Endothelial cell of umbilical vein (primary cell): ENCODE data around the gene PLPPR3.

Experiments
- EZH2 ChIP-seq: IDR thresholded peaks from 2 replicates; pipeline ENCODE4 v1.6.1; 2012; ENCODE audit warnings: borderline replicate concordance, low read depth, mild to moderate bottlenecking, moderate library complexity, low read length, inconsistent platforms; ENCODE audit not compliant: severe bottlenecking
- FOS ChIP-seq: IDR thresholded peaks from 2 replicates; pipeline ENCODE4 v1.6.1; 2011; ENCODE audit warnings: mild to moderate bottlenecking, low read length, moderate library complexity, borderline replicate concordance; ENCODE audit not compliant: insufficient read depth
- MYC ChIP-seq: IDR thresholded peaks from one replicate; pipeline ENCODE4 v1.6.1; 2011; ENCODE audit warnings: mild to moderate bottlenecking, low read depth, low read length
- POLR2A ChIP-seq: IDR thresholded peaks from 2 replicates; pipeline ENCODE4 v1.6.1; 2012; ENCODE audit warnings: low read depth, mild to moderate bottlenecking, control low read depth, low read length
- POLR2AphosphoS5 ChIP-seq: IDR thresholded peaks from 2 replicates; pipeline ENCODE4 v1.6.1; 2012; ENCODE audit warnings: low read depth, mild to moderate bottlenecking, control low read depth, low read length, moderate library complexity; ENCODE audit not compliant: insufficient read depth
- TF ChIP-seq, protein P1 (sequence below), 2 donors: IDR thresholded peaks; 1 replicate in 1 of 2; 2 replicates in 1 of 2; pipeline ENCODE4 v1.5.1; 2011; ENCODE audit warnings: low read length in 2 of 2, mild to moderate bottlenecking in 2 of 2, moderate library complexity in 2 of 2, control low read depth in 1 of 2, inconsistent platforms in 1 of 2, low read depth in 1 of 2; ENCODE audit not compliant: insufficient read depth in 1 of 2; ENCODE audit errors: extremely low read depth in 1 of 2
- TF ChIP-seq, protein P2 (sequence below): IDR thresholded peaks from 2 replicates; pipeline ENCODE4 v1.6.1; 2011; ENCODE audit not compliant: insufficient read depth, insufficient read length

DNA sequence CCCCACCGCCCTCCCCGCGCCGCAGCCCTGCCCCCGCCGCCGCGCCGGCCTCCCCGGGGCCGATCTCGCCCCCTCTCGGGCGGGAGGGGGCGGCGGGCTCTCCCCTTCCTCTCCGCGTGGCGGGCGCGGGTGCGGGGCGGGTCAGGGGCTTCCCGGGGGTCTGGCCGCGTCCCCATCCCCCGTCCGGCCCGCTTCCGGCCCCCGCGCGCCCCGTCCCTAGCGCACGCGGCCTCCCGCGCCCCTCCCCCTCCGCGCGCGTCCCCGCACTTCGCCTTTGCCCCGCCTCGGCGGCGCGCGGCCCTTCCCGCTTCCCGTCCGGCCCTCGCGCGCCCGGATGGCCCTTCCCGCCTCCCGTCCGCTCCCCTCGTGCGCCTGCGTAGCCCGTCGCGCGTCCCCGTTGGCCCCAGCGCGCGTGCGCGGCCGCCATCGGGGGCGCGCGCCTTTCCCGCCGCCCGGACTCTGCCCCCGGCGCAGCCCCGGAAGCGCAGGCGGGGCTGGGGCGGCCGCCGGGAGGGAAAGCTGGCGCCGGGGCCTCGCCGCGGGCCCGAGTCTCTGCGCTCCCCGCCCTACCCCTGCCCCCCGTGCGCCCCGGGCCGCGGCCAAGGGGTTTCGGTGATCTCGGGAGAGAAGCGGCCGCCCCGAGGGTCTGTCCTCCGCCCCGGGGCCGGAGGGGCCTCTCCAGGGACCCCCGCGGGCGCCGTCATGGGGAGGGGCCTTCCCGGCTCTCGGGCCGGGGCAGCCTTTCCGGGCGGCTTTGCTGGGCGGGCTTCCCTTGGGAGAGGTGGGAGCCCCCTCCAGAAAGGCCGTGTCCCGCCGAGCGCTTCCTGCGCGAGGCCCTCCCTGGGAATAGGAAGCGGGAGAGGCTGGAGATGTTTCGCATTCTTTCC lies 24.0 kb downstream of the PLPPR3 start:
- TF ChIP-seq, protein P1, sequence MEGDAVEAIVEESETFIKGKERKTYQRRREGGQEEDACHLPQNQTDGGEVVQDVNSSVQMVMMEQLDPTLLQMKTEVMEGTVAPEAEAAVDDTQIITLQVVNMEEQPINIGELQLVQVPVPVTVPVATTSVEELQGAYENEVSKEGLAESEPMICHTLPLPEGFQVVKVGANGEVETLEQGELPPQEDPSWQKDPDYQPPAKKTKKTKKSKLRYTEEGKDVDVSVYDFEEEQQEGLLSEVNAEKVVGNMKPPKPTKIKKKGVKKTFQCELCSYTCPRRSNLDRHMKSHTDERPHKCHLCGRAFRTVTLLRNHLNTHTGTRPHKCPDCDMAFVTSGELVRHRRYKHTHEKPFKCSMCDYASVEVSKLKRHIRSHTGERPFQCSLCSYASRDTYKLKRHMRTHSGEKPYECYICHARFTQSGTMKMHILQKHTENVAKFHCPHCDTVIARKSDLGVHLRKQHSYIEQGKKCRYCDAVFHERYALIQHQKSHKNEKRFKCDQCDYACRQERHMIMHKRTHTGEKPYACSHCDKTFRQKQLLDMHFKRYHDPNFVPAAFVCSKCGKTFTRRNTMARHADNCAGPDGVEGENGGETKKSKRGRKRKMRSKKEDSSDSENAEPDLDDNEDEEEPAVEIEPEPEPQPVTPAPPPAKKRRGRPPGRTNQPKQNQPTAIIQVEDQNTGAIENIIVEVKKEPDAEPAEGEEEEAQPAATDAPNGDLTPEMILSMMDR (IDR thresholded peaks at IDR 0.05; ENCODE audit: extremely low read depth in 1 of 2, insufficient read depth in 1 of 2, low read depth in 1 of 2, low read length in 2 of 2) = no peak
- TF ChIP-seq FOS (no peak), POLR2A (peak; percentile 15), EZH2 (no peak), POLR2AphosphoS5 (no peak), MYC (peak; percentile 79)
- TF ChIP-seq, protein P2, sequence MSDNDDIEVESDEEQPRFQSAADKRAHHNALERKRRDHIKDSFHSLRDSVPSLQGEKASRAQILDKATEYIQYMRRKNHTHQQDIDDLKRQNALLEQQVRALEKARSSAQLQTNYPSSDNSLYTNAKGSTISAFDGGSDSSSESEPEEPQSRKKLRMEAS = no peak
